GM19023 (cell line): ENCODE results near the gene OPRM1.
"Not testable (repeated sequence)": the region's sequence is repeated elsewhere in the genome, so short reads cannot be mapped to it uniquely, and the experiment has no call there.

Experiments used
- ATAC-seq: cut with Tn5 transposase; IDR thresholded peaks from one replicate; pipeline ENCODE4 v1.9.1; 2021; ENCODE audit warnings: mild to moderate bottlenecking, moderate library complexity; ENCODE audit not compliant: unreplicated experiment

The OPRM1 gene

GRCh38 chr6:154039231-154039842, at the start of gene OPRM1:
Gene OPRM1 (plus strand): TSS chr6:154039240. CDS start chr6:154039545, 305 bp downstream.
- peak; percentile 55 for ATAC-seq

GRCh38 chr6:153989989-153990388, 49.1 kb upstream of the OPRM1 start:
- ATAC-seq, result no peak

- ATAC-seq, result no peak
Observed at GRCh38 chr6:153994004-153994403, 45.0 kb upstream of the OPRM1 start.

GRCh38 chr6:153994811-153995210, 44.2 kb upstream of the OPRM1 start:
- ATAC-seq, result no peak

- ATAC-seq, result no peak
Observed at GRCh38 chr6:153997221-153997620, 41.8 kb upstream of the OPRM1 start.

GRCh38 chr6:154001494-154002285, 37.4 kb upstream of the OPRM1 start:
- no peak for ATAC-seq

GRCh38 chr6:154002894-154003293, 36.1 kb upstream of the OPRM1 start:
- no peak for ATAC-seq

GRCh38 chr6:154010371-154010770, 28.7 kb upstream of the OPRM1 start:
- ATAC-seq, result no peak

- no peak for ATAC-seq
Observed at GRCh38 chr6:154012852-154013251, 26.2 kb upstream of the OPRM1 start.

GRCh38 chr6:154017786-154018185, 21.3 kb upstream of the OPRM1 start:
- ATAC-seq, result no peak

- ATAC-seq, result no peak
Observed at GRCh38 chr6:154030646-154031045, 8.4 kb upstream of the OPRM1 start.

GRCh38 chr6:154041001-154041400, 2.0 kb downstream of the OPRM1 start:
- no peak for ATAC-seq

- no peak for ATAC-seq
Observed at GRCh38 chr6:154053141-154053540, 14.1 kb downstream of the OPRM1 start.

- no peak for ATAC-seq
Observed at GRCh38 chr6:154056536-154056935, 17.5 kb downstream of the OPRM1 start.

GRCh38 chr6:154057098-154057497, 18.1 kb downstream of the OPRM1 start:
- ATAC-seq, result no peak

GRCh38 chr6:154058963-154059680, 20.1 kb downstream of the OPRM1 start:
- no peak for ATAC-seq

GRCh38 chr6:154060076-154060475, 21.0 kb downstream of the OPRM1 start:
- no peak for ATAC-seq

- ATAC-seq, result no peak
Observed at GRCh38 chr6:154070041-154070440, 31.0 kb downstream of the OPRM1 start.

- ATAC-seq, result no peak
Observed at GRCh38 chr6:154070657-154071056, 31.6 kb downstream of the OPRM1 start.

- no peak for ATAC-seq
Observed at GRCh38 chr6:154071236-154071635, 32.2 kb downstream of the OPRM1 start.

- no peak for ATAC-seq
Observed at GRCh38 chr6:154071711-154072110, 32.7 kb downstream of the OPRM1 start.

GRCh38 chr6:154078596-154078995, 39.6 kb downstream of the OPRM1 start:
- ATAC-seq, result not testable (repeated sequence)
